CD14-positive monocyte (primary cell): ENCODE results near the gene PNLIPRP2. TPM values are rescaled to one million over a fixed set of nuclear protein-coding genes. Genes with fewer than 3 reads are reported as not detected.
A peak's percentile ranks its signal among the peaks of the same experiment; 100 is the strongest.

Experiments
- DNase-seq, 3 donors: peaks; one replicate each; pipeline ENCODE4 v3.0.0-alpha.2; 2011 to 2022
- H2AFZ ChIP-seq: 2 replicates; pipeline ENCODE4 v1.6.0; 2012; ENCODE audit warnings: mild to moderate bottlenecking, low read depth, low read length, inconsistent platforms; ENCODE audit not compliant: insufficient read depth, poor library complexity, severe bottlenecking
- H3K27ac ChIP-seq, 2 donors: 1 replicate in 1 of 2; 2 replicates in 1 of 2; pipeline ENCODE4 v1.5.1; 2012 to 2013; ENCODE audit warnings: low read length in 2 of 2, control low read depth in 1 of 2, inconsistent platforms in 1 of 2, low read depth in 1 of 2, mild to moderate bottlenecking in 1 of 2
- H3K27me3 ChIP-seq, 2 donors: one replicate each; pipeline versions ENCODE4 v1.6.0 to v1.6.1; 2011 to 2013; ENCODE audit warnings: low read length in 2 of 2; ENCODE audit not compliant: control insufficient read depth in 2 of 2, insufficient read depth in 2 of 2
- H3K36me3 ChIP-seq, 2 donors: replicated peaks in 1 of 2; 1 replicate in 1 of 2; 2 replicates in 1 of 2; pipeline versions ENCODE4 v1.5.1 to v1.6.1; 2012 to 2013; ENCODE audit warnings: low read length in 2 of 2, control low read depth in 1 of 2, inconsistent platforms in 1 of 2, mild to moderate bottlenecking in 1 of 2; ENCODE audit not compliant: insufficient read depth in 2 of 2, control insufficient read depth in 1 of 2
- H3K4me1 ChIP-seq, 2 donors: 1 replicate in 1 of 2; 2 replicates in 1 of 2; pipeline versions ENCODE4 v1.5.1 to v1.6.1; 2012 to 2013; ENCODE audit warnings: low read length in 2 of 2, control low read depth in 1 of 2, inconsistent platforms in 1 of 2, mild to moderate bottlenecking in 1 of 2, moderate library complexity in 1 of 2; ENCODE audit not compliant: insufficient read depth in 2 of 2, control insufficient read depth in 1 of 2
- H3K4me2 ChIP-seq: replicated peaks from 2 replicates; pipeline ENCODE3; 2012; ENCODE audit warnings: low read length, moderate library complexity, mild to moderate bottlenecking; ENCODE audit not compliant: poor library complexity, severe bottlenecking; ENCODE audit errors: extremely low read depth
- H3K4me3 ChIP-seq, 3 experiments: fragments of 200-600 bp in 1 of 3; sonication (generic) in 1 of 3; replicated peaks in 1 of 3; 1 replicate in 2 of 3; 2 replicates in 1 of 3; pipeline ENCODE4 v1.5.1; 2011 to 2013; ENCODE audit warnings: low read length in 3 of 3, mild to moderate bottlenecking in 3 of 3, control low read depth in 2 of 3, low read depth in 2 of 3, inconsistent platforms in 1 of 3, moderate library complexity in 1 of 3
- H3K79me2 ChIP-seq: 2 replicates; pipeline ENCODE4 v1.6.0; 2012; ENCODE audit warnings: mild to moderate bottlenecking, control low read depth, inconsistent platforms, low read length, moderate library complexity; ENCODE audit not compliant: insufficient read depth
- H3K9ac ChIP-seq: 2 replicates; pipeline ENCODE4 v1.6.0; 2017; ENCODE audit warnings: low read length, mild to moderate bottlenecking; ENCODE audit not compliant: insufficient read depth, poor library complexity, severe bottlenecking
- H3K9me3 ChIP-seq, 2 donors: replicated peaks in 1 of 2; 1 replicate in 1 of 2; 2 replicates in 1 of 2; pipeline versions ENCODE4 v1.5.1 to v1.6.1; 2012 to 2013; ENCODE audit warnings: low read length in 2 of 2, control low read depth in 1 of 2; ENCODE audit not compliant: control insufficient read depth in 1 of 2, insufficient read depth in 1 of 2
- H4K20me1 ChIP-seq: 2 replicates; pipeline ENCODE4 v1.6.0; 2012; ENCODE audit warnings: mild to moderate bottlenecking, low read length, control low read depth, moderate library complexity; ENCODE audit not compliant: insufficient read depth
- H3K27ac Mint-ChIP-seq, 7 donors: one replicate each; pipeline ENCODE4 v1.8.0; 2020; ENCODE audit warnings: mild to moderate bottlenecking in 7 of 7, mixed read lengths in 7 of 7, moderate library complexity in 6 of 7, inconsistent platforms in 2 of 7
- H3K27me3 Mint-ChIP-seq, 3 donors: one replicate each; pipeline ENCODE4 v1.8.0; 2021 to 2022; ENCODE audit warnings: low read depth in 3 of 3, mild to moderate bottlenecking in 3 of 3, mixed read lengths in 3 of 3, moderate library complexity in 3 of 3, inconsistent platforms in 1 of 3
- H3K36me3 Mint-ChIP-seq, 2 donors: one replicate each; pipeline ENCODE4 v1.8.0; 2020; ENCODE audit warnings: mixed read lengths in 2 of 2, inconsistent platforms in 1 of 2, mild to moderate bottlenecking in 1 of 2
- H3K4me1 Mint-ChIP-seq: one replicate; pipeline ENCODE4 v1.8.0; 2020; ENCODE audit warnings: mild to moderate bottlenecking, mixed read lengths
- H3K4me3 Mint-ChIP-seq, 2 donors: one replicate each; pipeline ENCODE4 v1.8.0; 2020; ENCODE audit warnings: mild to moderate bottlenecking in 2 of 2, mixed read lengths in 2 of 2, moderate library complexity in 1 of 2
- H3K9me3 Mint-ChIP-seq, 7 donors: one replicate each; pipeline ENCODE4 v1.8.0; 2020 to 2022; ENCODE audit warnings: mixed read lengths in 7 of 7, mild to moderate bottlenecking in 6 of 7, moderate library complexity in 6 of 7, inconsistent platforms in 2 of 7
- WGBS: methylation state at CpG from one replicate; pipeline ENCODE4 v1.1.5; 2013; ENCODE audit warnings: missing lambda C conversion rate; ENCODE audit not compliant: insufficient coverage; 5-methylcytosine and 5-hydroxymethylcytosine counted together
- intact Hi-C, 2 donors: fragments of 100-400 bp; cut with micrococcal nuclease; formaldehyde crosslinking; loops; one replicate each; pipeline versions ENCODE4 v1.15.0 to v1.15.1; 2023
- polyA plus RNA-seq, 3 donors: library from polyadenylated mRNA; depleted of rRNA in 1 of 3; unstranded in 2 of 3; stranded (reverse) in 1 of 3; fragments of 300-500 nt in 2 of 3; fragments of >200 nt in 1 of 3; fragmentation: Illumina TruSeq in 2 of 3; gene quantifications; 1 replicate in 2 of 3; 2 replicates in 1 of 3; pipeline ENCODE4 v1.2.3, GENCODE V29; 2012 to 2021
- TF ChIP-seq, protein P1 (sequence below): fragments of 200-600 bp; IDR thresholded peaks from one replicate; pipeline ENCODE4 v1.8.0; 2022; ENCODE audit warnings: antibody characterized with exemption, mild to moderate bottlenecking

Gene PNLIPRP2
- polyA plus RNA-seq, 3 donors: not detected

DNA sequence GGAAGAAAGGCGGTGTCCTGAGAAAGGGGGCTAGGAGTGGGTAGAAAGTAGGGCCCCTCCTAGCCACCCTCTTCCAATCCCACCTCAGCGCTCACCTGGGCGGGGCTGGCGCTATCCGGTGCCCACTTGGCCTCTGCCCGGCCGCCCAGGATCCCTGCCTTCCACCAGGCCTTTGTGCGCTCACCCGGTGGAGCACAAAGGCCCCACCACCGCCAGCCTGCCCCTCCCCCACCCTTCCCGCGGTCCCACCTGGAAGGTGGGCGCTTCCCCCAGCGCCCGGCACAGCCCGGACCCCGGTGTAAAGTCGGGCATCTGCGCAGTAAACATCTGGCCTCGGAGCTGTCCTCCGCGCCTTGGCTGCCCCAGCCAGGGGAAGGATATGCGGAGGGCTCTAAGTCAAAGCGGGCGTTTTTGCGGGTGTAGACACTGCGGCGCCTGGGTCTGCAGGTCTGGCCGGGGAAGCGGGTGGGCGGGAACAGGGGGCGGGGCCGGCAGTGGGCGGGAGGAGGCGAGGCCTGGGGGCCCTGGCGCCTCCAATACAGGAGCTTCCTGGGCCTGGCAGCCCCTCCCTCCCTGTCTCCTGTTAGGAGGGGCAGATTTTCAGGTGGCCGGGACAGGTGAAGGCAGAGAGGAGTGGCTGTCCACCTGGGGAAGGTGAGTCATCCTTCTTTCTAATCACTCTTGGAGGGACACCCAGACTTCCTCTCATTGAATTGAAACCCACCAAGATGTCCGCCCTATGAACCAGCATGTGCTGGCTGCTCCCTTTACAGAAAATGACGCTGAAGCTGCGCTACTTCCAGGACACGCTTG is 49.3 kb downstream of the PNLIPRP2 start:
- intact Hi-C loops: no loop called here
- Histone ChIP-seq H3K9me3 (no peaks in the 10 kb centered on the region), H3K9ac (no peak overlapping the region), H3K27ac (no peak overlapping the region), H3K79me2 (no peaks in the 10 kb centered on the region), H3K27me3 (peaks cover 0 to 9% of the 10 kb centered on the region in 2 donors), H3K36me3 (no peaks in the 10 kb centered on the region), H3K4me3 (no peak overlapping the region), H3K4me1 (no peaks in the 10 kb centered on the region), H3K4me2 (no peak overlapping the region), H4K20me1 (no peaks in the 10 kb centered on the region), H2AFZ (no peak overlapping the region)
- Mint-ChIP-seq H3K27ac (no peak overlapping the region), H3K9me3 (peaks cover 0 to 3% (median 0%) of the 10 kb centered on the region in 7 donors), H3K27me3 (peaks cover 18 to 35% (median 20%) of the 10 kb centered on the region in 3 donors), H3K4me3 (peak overlapping the region in 1 of 2 donors; percentile 11), H3K4me1 (no peaks in the 10 kb centered on the region), H3K36me3 (no peaks in the 10 kb centered on the region)
- 30% methylated on average over 22 of the region's 41 CpGs for WGBS
- TF ChIP-seq, protein P1, sequence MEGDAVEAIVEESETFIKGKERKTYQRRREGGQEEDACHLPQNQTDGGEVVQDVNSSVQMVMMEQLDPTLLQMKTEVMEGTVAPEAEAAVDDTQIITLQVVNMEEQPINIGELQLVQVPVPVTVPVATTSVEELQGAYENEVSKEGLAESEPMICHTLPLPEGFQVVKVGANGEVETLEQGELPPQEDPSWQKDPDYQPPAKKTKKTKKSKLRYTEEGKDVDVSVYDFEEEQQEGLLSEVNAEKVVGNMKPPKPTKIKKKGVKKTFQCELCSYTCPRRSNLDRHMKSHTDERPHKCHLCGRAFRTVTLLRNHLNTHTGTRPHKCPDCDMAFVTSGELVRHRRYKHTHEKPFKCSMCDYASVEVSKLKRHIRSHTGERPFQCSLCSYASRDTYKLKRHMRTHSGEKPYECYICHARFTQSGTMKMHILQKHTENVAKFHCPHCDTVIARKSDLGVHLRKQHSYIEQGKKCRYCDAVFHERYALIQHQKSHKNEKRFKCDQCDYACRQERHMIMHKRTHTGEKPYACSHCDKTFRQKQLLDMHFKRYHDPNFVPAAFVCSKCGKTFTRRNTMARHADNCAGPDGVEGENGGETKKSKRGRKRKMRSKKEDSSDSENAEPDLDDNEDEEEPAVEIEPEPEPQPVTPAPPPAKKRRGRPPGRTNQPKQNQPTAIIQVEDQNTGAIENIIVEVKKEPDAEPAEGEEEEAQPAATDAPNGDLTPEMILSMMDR: no peak
- DNase-seq: no peak

DNA sequence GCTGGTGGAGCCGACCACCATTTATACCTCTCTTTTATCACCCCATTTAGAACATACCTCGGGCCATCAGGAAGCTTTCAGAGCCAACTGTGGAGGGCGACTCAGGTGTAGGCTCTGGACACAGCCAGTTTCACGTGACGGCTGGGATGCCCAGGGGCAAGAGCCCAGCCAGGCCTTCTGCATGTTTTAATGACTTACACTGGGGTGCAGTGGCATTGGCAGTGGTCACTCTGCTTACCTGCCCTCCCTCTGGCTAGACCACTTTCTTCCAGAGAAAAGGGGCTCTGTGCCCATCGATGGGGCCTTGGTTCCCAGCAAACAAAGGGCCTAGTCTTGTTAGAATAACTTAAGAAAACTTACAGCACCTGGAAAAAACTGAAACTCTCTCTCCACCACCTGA is 50.0 kb downstream of the PNLIPRP2 start:
- no peaks in the 10 kb centered on the region for H3K36me3 Mint-ChIP-seq
- H2AFZ ChIP-seq: no peak overlapping the region
- TF ChIP-seq, protein P1: no peak
- DNase-seq: no peak
- no peaks in the 10 kb centered on the region for H3K4me1 ChIP-seq
- intact Hi-C loops: no loop called here
- no peaks in the 10 kb centered on the region for H3K4me1 Mint-ChIP-seq
- no peak overlapping the region for H3K27ac Mint-ChIP-seq
- peaks cover 0 to 9% of the 10 kb centered on the region in 2 donors for H3K27me3 ChIP-seq
- peak overlapping the region in 1 of 2 donors; percentile 11 for H3K4me3 Mint-ChIP-seq
- no peak overlapping the region for H3K4me2 ChIP-seq
- H3K9ac ChIP-seq: no peak overlapping the region
- H3K27me3 Mint-ChIP-seq: peaks cover 17 to 35% (median 18%) of the 10 kb centered on the region in 3 donors
- no peaks in the 10 kb centered on the region for H4K20me1 ChIP-seq
- H3K9me3 ChIP-seq: no peaks in the 10 kb centered on the region
- H3K9me3 Mint-ChIP-seq: peaks cover 0 to 3% (median 0%) of the 10 kb centered on the region in 7 donors
- H3K36me3 ChIP-seq: no peaks in the 10 kb centered on the region
- no peaks in the 10 kb centered on the region for H3K79me2 ChIP-seq
- no peak overlapping the region for H3K27ac ChIP-seq
- H3K4me3 ChIP-seq: no peak overlapping the region
- WGBS: 92% methylated on average over 5 of the region's 6 CpGs
